GM19023 (cell line): ENCODE data around the gene SCD.

Source experiments
- ATAC-seq: cut with Tn5 transposase; IDR thresholded peaks from one replicate; pipeline ENCODE4 v1.9.1; 2021; ENCODE audit warnings: mild to moderate bottlenecking, moderate library complexity; ENCODE audit not compliant: unreplicated experiment

SCD gene

DNA sequence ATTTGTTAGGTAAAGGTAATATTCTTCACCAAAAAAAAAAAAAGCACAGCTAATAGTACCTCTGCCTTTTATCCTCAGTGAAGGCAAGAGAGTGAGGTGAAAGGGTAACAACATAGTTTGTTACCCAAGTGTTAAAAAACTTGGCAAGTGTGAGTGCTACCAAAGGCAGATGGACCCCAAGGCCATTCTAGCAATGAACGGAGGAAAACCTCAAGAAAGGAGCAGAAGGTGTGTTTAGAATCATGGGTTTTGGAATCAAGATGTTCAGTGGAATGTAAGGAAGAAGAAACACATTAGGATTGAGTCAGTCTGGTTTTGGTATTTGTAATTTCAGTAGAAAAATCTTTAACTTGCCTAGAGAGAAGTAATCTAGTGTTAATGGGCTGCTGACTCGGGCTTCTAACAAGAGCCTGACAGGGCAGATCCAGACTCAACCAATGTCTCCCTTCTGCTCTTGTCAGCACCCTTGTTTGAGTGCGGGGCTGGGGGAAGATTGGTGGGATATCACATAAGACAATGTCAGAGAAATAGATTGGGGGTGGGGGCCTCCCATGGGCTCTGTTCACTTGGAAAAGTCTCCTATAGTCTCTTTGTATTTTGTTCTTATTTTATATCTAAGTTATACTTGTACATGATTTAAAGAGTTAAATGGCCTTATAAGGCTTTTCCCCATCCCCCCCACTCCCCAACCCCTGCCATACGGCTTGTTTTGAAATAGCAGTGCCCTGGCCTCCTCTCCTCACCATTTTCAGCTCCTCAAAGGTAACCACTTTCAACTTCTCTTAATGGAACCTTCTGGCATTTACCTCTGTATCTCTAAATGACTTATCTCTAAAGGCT, 44.4 kb downstream of the SCD start:
- ATAC-seq, result no peak

DNA sequence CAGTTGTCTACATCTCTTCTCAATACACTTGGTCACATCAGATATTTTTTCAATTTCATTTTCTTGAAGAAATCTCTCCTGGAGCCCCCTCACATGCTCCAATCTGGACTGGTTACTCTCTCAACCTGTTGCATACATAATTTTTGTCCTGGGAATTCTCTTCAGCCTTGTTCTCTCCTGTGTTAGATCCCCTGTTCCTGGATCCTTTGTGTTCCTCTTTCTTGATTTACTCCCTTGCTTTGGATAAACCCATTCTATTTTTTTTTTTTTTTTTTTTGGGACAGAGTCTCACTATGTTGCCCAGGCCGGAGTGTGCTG, 45.6 kb downstream of the SCD start:
- ATAC-seq, result no peak

DNA sequence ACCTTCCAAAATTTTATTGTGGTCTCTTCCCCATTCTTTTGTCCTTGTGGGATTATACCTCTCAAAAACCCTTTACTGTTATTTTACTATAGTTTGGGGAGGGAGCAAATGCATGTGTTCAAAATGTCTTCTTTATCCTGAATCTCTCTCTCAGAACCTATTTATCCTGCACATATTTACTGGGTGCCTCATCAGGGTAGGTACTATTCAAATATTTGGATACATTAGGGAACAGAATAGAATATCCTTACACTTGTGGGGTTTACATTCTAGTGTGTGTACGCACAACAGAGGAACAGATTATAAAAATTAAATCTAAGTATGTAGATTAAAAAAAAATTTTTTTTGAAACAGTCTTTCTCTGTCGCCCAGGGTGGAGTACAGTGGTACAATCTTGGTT, 48.6 kb downstream of the SCD start:
- ATAC-seq, result no peak

DNA sequence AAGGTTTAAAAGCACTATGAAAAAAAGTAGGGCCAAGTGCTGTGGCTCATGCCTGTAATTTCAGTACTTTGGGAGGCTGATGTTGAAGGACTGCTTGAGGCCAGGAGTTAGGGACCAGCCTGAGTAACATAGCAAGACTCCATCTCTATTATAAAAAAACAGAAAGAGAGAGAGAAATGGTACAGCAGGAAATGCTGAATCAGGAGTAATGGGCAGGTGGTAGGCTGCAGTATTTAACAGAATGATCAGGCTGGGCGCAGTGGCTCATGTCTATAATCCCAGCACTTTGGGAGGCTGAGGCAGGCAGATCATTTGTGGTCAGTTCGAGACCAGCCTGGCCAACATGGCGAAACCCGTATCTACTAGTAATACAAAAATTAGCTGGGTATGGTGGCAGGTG, 49.6 kb downstream of the SCD start:
- no peak for ATAC-seq

DNA sequence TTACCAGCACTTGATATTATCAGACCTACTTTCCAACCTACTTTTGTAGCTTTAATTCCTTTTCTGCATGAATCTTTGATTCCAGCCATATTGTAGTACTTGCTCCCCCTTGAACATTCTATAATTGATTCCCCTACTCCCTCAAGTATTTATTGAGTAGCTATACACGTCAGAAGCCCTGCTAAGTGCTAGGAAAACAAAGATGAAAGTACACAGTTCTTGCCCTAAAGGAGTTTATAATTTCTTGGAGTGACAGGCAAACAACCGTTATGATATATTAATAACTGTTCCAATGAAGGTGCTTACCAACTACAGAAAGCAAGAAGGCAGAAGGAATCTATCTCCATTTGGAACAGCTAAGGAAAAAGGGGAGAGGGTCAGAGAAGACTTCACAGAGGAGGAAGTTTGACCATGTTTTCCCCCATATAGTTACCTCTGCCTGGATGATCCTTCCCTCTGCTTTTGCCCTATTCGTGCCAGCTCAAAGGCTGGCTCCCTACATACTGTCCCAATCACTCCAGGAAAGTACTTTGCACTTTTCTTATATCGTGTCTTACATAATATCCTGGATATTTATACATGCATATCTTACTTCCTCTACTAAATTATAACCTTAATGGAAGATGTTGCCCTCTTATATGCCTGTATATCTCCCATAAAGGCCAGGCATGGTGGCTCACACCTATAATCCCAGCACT, 54.7 kb downstream of the SCD start:
- no peak for ATAC-seq

DNA sequence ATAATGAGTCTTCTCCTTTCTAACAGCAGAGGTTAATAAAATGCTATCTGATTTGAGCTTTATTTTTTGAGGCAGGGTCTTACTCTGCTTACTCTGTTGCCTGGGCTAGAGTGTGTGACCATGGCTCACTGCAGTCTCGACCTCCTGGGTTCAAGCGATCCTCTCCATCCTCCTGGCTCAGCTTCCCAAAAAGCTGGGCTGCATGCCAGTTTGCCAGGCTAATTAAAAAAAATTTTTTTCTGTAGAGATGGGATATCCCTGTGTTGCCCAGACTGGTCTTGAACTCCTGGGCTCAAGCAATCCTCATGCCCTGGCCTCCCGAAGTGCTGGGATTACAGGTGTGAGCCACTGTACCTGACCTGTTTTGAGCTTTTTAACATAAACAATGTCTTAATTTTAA, 56.7 kb downstream of the SCD start:
- no peak for ATAC-seq

DNA sequence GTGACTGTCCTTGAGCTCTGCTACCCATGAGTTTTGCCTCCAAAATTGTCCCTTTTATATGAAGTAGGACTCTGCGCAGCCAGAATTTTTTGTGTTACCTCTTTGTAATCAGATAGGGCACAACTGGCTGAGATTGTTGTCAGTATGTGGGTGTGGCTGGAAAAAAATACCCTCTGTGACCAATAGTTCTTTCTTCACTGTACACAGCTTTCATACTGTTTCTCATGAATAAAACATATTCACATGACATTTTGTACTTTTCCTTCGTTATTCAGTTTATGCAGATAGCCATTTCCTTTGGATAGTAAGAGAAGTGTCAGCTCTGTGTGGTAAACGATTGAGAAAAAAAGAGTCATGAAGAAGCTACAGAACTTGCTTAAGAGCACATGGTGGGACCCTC, 66.1 kb downstream of the SCD start:
- ATAC-seq, result no peak
